SK-MEL-5 (cell line): ENCODE results near the gene EFCC1. TPM values are rescaled to one million over a fixed set of nuclear protein-coding genes. Genes with fewer than 3 reads are reported as not detected.
"Not testable (repeated sequence)": the region's sequence is repeated elsewhere in the genome, so short reads cannot be mapped to it uniquely, and the experiment has no call there.

Experiments
- DNase-seq: peaks from one replicate; pipeline ENCODE4 v3.0.0-alpha.2; 2016; ENCODE audit warnings: low read depth, low spot score
- in situ Hi-C: cut with HindIII; loops from 2 replicates; pipeline ENCODE4 v1.10.0; 2016; ENCODE audit warnings: low sequenced_read_pairs, high pct_unique_total_duplicates, low pct_unique_long_range_greater_than_20kb
- total RNA-seq: library from RNA; depleted of rRNA; stranded (reverse); fragments of >200 nt; shearing (Covaris generic); gene quantifications from 2 replicates; pipeline ENCODE4 v1.2.3, GENCODE V29; 2014; rRNA removed

Gene EFCC1
- total RNA-seq, 1 experiment from 2014 or later: 0.40 TPM

GRCh38 chr3:129077222-129077621 lies 76.1 kb downstream of the EFCC1 start:
- peak; percentile 20 for DNase-seq
- in situ Hi-C loops: no loop called here

- no peak for DNase-seq
- in situ Hi-C loops: no loop called here
These were observed 77.4 kb downstream of the EFCC1 start for GRCh38 chr3:129078510-129078909.

GRCh38 chr3:129081503-129081902 lies 80.4 kb downstream of the EFCC1 start:
- in situ Hi-C loops: no loop called here
- no peak for DNase-seq

- in situ Hi-C loops: no loop called here
- no peak for DNase-seq
These were observed 80.9 kb downstream of the EFCC1 start for GRCh38 chr3:129082026-129082425.

- DNase-seq: no peak
- in situ Hi-C loops: no loop called here
These were observed 83.4 kb downstream of the EFCC1 start for GRCh38 chr3:129084501-129084900.

- in situ Hi-C loops: no loop called here
- DNase-seq: no peak
These were observed 84.1 kb downstream of the EFCC1 start for GRCh38 chr3:129085165-129085715.

- in situ Hi-C loops: no loop called here
- no peak for DNase-seq
These were observed 84.7 kb downstream of the EFCC1 start for GRCh38 chr3:129085818-129086217.

GRCh38 chr3:129087138-129087702 lies 86.1 kb downstream of the EFCC1 start:
- no peak for DNase-seq
- in situ Hi-C loops: no loop called here

- in situ Hi-C loops: not testable (repeated sequence)
- DNase-seq: peak; percentile 66
These were observed 86.8 kb downstream of the EFCC1 start for GRCh38 chr3:129087904-129088303.

GRCh38 chr3:129088312-129088711 lies 87.2 kb downstream of the EFCC1 start:
- DNase-seq, in situ Hi-C loops: not testable (repeated sequence)

Other genes with a start within 250 kb of the EFCC1 start
- gene ACAD9, start 121.7 kb upstream of the EFCC1 start, total RNA-seq: 28.6 and 31.7 TPM in 2 replicates
- 0.16 TPM in 1 of 2 replicates, not detected in the other for gene CFAP92, start 7.2 kb upstream of the EFCC1 start, total RNA-seq
- gene GP9, start 59.5 kb downstream of the EFCC1 start, total RNA-seq: not detected in 2 replicates
- gene RAB43, start 120.5 kb downstream of the EFCC1 start, total RNA-seq: 12.7 and 13.9 TPM in 2 replicates
- 34.9 and 36.3 TPM in 2 replicates for gene ISY1, start 159.8 kb downstream of the EFCC1 start, total RNA-seq
- gene CNBP, start 182.6 kb downstream of the EFCC1 start, total RNA-seq: 396 and 418 TPM in 2 replicates
- 205 and 216 TPM in 2 replicates for gene COPG1, start 248.3 kb downstream of the EFCC1 start, total RNA-seq